Measurements from ENCODE around the gene PCDH1. TPM values are rescaled to one million over a fixed set of nuclear protein-coding genes. Genes with fewer than 3 reads are reported as not detected.

The PCDH1 gene
- total RNA-seq, 1 experiment from 2014 or later, result 0.45 TPM

- H3K4me3 ChIP-seq (ENCODE audit: low read depth, low read length, poor library complexity, severe bottlenecking), result peak overlapping the region; percentile 29
- H3K9me3 ChIP-seq (ENCODE audit: low read depth, low read length, poor library complexity, severe bottlenecking), result no peaks in the 10 kb centered on the region
- H3K4me1 ChIP-seq (ENCODE audit: insufficient read depth, low read length, poor library complexity, severe bottlenecking), result no peaks in the 10 kb centered on the region
- no peaks in the 10 kb centered on the region for H3K27me3 ChIP-seq (replicated peaks; ENCODE audit: insufficient read depth, low read depth, low read length, poor library complexity)
- no peaks in the 10 kb centered on the region for H3K36me3 ChIP-seq (ENCODE audit: insufficient read depth, low read length, poor library complexity, severe bottlenecking)
- TF ChIP-seq, protein P1, sequence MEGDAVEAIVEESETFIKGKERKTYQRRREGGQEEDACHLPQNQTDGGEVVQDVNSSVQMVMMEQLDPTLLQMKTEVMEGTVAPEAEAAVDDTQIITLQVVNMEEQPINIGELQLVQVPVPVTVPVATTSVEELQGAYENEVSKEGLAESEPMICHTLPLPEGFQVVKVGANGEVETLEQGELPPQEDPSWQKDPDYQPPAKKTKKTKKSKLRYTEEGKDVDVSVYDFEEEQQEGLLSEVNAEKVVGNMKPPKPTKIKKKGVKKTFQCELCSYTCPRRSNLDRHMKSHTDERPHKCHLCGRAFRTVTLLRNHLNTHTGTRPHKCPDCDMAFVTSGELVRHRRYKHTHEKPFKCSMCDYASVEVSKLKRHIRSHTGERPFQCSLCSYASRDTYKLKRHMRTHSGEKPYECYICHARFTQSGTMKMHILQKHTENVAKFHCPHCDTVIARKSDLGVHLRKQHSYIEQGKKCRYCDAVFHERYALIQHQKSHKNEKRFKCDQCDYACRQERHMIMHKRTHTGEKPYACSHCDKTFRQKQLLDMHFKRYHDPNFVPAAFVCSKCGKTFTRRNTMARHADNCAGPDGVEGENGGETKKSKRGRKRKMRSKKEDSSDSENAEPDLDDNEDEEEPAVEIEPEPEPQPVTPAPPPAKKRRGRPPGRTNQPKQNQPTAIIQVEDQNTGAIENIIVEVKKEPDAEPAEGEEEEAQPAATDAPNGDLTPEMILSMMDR (conservative IDR thresholded peaks at IDR 0.05; ENCODE audit: low read depth, low read length), result peak; percentile 34
- no peak for TF ChIP-seq EZH2 (IDR thresholded peaks at IDR 0.05; ENCODE audit: borderline replicate concordance, low read depth, low read length, poor library complexity, severe bottlenecking)
- CTCF ChIA-PET, result no interaction called here
- no TSS peak for BruUV-seq (replicated peaks)
- no peak overlapping the region for H3K27ac ChIP-seq (ENCODE audit: low read depth, low read length, poor library complexity, severe bottlenecking)
- no peak for DNase-seq (ENCODE audit: low spot score)
- POLR2A ChIA-PET (ENCODE audit: low non-redundant PET), result no interaction called here
- intact Hi-C loops (cut with micrococcal nuclease; ENCODE audit: unreplicated experiment), result no loop called here
Observed at GRCh38 chr5:141914199-141914743, 36.1 kb upstream of the PCDH1 start.

DNA sequence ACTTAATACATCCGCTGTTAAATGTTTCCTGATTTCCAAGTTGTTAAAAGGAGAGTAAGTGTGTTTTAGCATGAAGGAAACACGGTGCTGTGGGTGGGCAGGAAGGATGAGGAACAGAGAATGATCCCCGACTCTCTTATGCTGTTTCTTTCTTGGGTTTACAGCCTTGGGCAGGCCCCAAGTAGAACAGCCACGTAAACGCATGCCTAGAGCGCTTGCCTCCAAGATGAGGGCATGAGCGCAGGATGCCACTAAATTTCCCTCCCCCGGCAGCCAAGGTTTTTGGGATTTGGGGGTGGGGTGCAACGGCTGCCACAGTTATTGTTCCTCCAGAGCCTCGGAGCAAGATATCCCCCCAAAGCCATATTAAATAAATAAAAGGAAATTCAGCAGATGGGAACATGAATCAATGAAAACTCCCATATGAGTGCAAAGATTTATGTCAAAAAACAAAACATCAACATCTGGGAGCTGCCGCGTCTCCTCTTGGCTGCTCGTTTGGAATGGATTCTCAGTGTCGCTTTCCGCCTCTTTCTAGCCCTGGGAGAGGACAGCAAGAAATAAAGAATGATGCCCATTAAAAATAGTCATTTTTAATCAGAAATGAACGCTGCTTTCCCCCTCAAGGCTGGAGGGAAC is 35.5 kb upstream of the PCDH1 start:
- BruUV-seq (replicated peaks), result no TSS peak
- intact Hi-C loops (cut with micrococcal nuclease; ENCODE audit: unreplicated experiment), result no loop called here
- CTCF ChIA-PET, result no interaction called here

DNA sequence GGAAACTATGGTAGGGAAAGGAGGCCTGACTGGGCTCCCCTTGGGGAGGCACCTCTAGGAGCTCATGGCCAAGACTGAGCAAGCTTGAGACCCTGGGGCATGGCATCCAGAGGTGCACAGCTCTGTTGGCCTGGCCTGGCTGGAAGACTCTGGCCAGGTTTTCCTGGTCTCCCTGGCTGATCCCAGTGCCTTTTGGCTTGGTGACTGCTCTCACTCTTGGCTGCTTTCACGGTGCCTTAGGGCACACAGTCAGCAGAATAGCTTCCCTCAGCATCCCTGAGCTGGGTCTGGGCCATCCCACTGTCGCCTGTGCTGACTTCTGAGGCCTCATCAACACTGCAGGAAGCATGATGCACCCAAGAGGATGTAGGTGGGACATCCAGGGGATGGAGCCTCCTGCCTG is 32.1 kb upstream of the PCDH1 start:
- intact Hi-C loops (cut with micrococcal nuclease; ENCODE audit: unreplicated experiment), result no loop called here
- no peak for DNase-seq (ENCODE audit: low spot score)
- no peaks in the 10 kb centered on the region for H3K9me3 ChIP-seq (ENCODE audit: low read depth, low read length, poor library complexity, severe bottlenecking)
- H3K36me3 ChIP-seq (ENCODE audit: insufficient read depth, low read length, poor library complexity, severe bottlenecking), result no peaks in the 10 kb centered on the region
- no peak overlapping the region for H3K27ac ChIP-seq (ENCODE audit: low read depth, low read length, poor library complexity, severe bottlenecking)
- TF ChIP-seq, protein P1 (conservative IDR thresholded peaks at IDR 0.05; ENCODE audit: low read depth, low read length), result no peak
- no peak for TF ChIP-seq EZH2 (IDR thresholded peaks at IDR 0.05; ENCODE audit: borderline replicate concordance, low read depth, low read length, poor library complexity, severe bottlenecking)
- CTCF ChIA-PET, result no interaction called here
- H3K27me3 ChIP-seq (replicated peaks; ENCODE audit: insufficient read depth, low read depth, low read length, poor library complexity), result no peaks in the 10 kb centered on the region
- BruUV-seq (replicated peaks), result no TSS peak
- POLR2A ChIA-PET (ENCODE audit: low non-redundant PET), result no interaction called here
- no peaks in the 10 kb centered on the region for H3K4me1 ChIP-seq (ENCODE audit: insufficient read depth, low read length, poor library complexity, severe bottlenecking)
- H3K4me3 ChIP-seq (ENCODE audit: low read depth, low read length, poor library complexity, severe bottlenecking), result no peak overlapping the region

More for the DNA sequence above, 35.5 kb upstream of the PCDH1 start:
- H3K4me3 ChIP-seq (ENCODE audit: low read depth, low read length, poor library complexity, severe bottlenecking), result peak overlapping the region; percentile 29
- DNase-seq (ENCODE audit: low spot score), result no peak
- POLR2A ChIA-PET (ENCODE audit: low non-redundant PET), result no interaction called here
- TF ChIP-seq, protein P1 (conservative IDR thresholded peaks at IDR 0.05; ENCODE audit: low read depth, low read length), result no peak
- no peak for TF ChIP-seq EZH2 (IDR thresholded peaks at IDR 0.05; ENCODE audit: borderline replicate concordance, low read depth, low read length, poor library complexity, severe bottlenecking)
- no peaks in the 10 kb centered on the region for H3K9me3 ChIP-seq (ENCODE audit: low read depth, low read length, poor library complexity, severe bottlenecking)
- no peak overlapping the region for H3K27ac ChIP-seq (ENCODE audit: low read depth, low read length, poor library complexity, severe bottlenecking)
- no peaks in the 10 kb centered on the region for H3K27me3 ChIP-seq (replicated peaks; ENCODE audit: insufficient read depth, low read depth, low read length, poor library complexity)
- H3K4me1 ChIP-seq (ENCODE audit: insufficient read depth, low read length, poor library complexity, severe bottlenecking), result no peaks in the 10 kb centered on the region
- no peaks in the 10 kb centered on the region for H3K36me3 ChIP-seq (ENCODE audit: insufficient read depth, low read length, poor library complexity, severe bottlenecking)

Data from A673 (cell line).